DMS53 treated with DMSO at 0.1 percent for 48 hours (cell line): ENCODE data around the gene ANKRD33.

Experiments used
- DNase-seq: peaks from one replicate; lab custom pipeline; 2025; ENCODE audit not compliant: unreplicated experiment; lab: John Stamatoyannopoulos, UW

Gene ANKRD33, protein sequence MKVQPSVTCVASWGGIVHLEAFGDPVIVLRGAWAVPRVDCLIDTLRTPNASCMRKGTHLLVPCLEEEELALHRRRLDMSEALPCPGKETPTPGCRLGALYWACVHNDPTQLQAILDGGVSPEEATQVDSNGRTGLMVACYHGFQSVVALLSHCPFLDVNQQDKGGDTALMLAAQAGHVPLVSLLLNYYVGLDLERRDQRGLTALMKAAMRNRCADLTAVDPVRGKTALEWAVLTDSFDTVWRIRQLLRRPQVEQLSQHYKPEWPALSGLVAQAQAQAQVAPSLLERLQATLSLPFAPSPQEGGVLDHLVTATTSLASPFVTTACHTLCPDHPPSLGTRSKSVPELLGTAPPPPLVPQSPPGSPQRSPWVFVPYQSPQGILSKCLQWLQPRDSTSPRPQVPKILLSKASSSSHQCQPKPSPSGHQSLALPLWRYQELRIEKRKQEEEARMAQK

DNA sequence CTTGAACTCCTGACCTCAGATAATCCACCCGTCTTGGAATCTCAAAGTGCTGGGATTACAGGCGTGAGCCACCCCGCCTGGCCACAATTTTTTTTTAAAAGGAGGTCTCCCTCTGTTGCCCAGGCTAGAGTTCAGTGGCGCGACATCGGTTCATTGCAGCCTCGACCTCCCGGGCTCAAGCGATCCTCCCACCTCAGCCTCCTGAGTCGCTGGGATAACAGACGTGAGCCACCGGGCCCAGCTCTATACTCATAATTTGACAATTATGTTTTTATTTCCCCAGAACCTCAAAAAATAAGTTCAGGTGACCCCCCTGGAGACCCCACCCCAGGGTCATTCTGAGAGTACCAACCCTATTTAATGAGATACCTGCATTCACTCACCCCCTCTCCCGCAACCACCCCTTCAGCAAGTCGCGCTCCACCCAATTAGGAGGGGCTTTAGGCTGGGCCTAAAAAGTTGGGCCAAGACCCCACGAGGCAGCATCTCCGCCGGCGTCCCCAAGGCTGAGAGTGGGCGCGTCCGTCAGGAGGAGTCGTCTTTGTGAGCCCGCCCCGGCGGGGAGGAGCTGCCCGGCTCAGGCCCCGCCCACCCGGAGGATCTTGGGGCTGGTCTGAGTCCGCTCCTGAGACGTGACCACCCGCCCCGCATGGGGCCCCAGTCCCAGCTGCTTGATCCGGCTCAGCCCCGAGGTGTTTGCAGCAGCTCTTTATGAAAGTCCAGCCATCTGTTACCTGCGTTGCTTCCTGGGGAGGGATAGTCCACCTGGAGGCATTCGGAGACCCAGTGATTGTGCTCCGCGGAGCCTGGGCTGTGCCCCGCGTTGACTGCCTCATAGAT is at the start of gene ANKRD33:
TSS of gene ANKRD33 (plus strand) at position 628 of the 840 bp plus-strand sequence. CDS start at position 712, 84 bp downstream.
- DNase-seq = peak; percentile 19

DNA sequence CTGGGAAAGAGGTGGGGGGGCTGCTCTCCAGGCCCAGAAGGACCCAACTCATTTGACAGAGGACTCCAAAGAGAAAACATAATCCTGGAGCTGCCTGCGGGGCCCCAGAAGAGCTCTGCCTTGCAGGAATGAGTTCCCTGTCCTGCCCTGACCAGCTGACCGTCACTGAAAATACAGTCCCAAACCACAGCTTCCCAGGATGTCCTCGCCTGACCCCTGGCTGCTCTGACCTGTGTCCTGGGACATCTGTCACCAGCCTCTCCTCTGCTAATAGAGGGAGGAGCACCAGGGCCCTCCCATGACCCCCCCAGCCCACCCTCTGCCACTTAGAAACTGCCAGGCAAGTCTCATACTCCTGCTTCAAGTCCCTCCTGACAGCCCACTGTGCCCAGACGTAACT is 49.1 kb upstream of the ANKRD33 start:
- DNase-seq = no peak

DNA sequence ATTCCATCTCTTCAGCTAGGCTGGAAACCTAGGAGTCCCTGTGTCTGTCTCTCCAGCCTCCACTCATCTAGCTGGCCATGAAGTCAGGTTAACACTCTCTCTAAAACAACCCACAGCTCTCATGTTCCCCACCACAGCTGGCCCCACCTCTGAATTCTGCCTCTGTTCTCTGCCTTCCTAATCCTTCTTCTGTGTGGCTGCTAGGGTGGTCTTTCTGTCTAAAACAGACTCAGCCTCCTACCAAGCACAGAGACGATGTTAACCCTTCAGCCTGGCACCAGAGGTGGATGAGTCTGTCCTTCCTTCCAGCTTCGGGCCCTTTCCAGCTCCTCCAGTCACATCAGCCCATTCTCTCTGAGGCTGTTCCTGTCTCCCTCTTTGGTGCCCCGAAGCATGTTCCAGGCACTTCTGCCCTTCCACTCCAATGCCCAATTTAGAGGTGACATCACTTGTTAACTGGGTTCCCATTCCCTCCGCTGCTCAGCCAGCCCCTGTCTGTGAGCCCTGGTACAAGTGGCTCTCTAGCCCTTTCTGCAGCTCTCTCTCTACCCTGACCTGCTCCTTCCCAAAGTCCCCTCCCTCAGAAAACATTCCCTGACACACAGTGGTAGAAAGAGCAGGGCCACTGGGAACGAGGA is 48.5 kb upstream of the ANKRD33 start:
- DNase-seq = no peak

DNA sequence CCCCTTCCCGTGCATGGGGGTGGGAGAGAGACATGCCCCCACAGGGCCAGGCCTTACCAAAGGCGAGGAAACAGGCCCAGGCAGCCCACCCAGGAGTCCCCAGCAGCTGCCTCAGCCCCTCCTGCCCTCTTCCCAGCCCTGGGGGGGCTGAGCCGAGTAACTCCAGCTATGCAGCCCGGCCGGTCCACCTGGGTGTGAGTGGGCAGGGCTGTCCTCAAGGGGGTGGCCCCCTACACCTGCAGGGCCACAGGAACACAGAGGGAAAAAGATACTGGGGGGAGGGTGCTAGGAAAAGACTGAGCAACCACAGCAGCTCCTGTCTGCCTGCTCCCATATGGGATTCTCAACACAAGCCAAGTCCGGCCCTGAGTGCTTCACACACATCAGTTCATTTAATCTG is 46.9 kb upstream of the ANKRD33 start:
- no peak for DNase-seq

DNA sequence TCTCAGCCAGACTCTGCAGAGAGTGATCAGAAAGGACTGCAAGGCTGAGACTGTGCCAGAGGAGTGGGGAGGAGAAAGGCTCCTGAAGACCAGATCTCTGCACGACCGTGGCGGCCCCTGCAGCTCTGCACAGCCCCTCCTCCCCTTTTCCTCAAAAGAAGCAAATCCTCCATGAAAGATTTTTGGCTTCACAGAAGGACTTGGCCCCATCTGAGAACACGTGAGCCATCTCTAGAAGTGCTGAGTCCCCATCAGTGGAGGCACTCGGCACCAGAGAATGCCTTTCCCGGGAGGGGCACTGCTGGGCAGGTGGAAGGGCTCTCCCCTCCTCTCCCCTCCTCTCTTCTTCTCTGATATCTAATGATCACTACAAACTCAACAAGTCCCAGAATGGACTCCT is 46.2 kb upstream of the ANKRD33 start:
- no peak for DNase-seq

DNA sequence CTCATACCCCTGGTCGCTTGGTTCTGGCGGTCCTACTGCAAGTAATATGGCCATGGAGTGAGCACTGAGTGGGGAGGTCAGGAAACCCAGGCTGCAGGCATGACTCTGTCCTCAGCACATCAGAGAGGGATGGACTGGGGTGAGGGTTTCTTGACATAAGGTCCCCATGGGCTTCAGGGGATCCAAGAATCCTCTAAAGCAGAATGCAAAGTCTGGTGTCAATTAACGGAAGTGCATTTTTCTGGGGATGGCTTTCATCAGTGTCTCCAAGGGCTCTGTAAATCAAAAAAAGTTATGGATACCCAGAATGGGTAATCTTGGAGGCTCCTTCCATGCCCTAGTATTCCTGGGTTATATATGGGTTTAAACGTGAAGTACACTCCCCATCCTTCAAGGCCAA is 43.0 kb upstream of the ANKRD33 start:
- DNase-seq = no peak

DNA sequence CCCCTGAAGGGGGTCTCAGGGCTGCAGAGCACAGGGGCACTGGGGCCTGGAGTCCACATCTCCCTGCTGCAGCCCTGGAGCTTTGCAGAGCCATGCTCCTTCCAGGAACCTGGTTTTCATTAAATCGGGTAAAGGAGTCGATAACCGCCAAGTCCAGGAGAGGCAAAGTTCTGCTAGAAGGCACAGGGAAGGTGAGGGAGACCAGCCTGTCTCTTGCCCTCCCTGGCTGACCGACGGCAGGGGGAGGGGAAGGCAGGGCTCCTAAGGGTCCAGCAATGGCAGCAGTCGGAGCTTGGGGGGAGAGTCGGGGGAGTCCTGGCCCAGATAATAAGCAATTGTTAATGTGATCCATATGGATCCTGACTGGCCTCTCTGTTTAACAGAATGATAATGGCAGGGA is 42.4 kb upstream of the ANKRD33 start:
- DNase-seq = no peak

DNA sequence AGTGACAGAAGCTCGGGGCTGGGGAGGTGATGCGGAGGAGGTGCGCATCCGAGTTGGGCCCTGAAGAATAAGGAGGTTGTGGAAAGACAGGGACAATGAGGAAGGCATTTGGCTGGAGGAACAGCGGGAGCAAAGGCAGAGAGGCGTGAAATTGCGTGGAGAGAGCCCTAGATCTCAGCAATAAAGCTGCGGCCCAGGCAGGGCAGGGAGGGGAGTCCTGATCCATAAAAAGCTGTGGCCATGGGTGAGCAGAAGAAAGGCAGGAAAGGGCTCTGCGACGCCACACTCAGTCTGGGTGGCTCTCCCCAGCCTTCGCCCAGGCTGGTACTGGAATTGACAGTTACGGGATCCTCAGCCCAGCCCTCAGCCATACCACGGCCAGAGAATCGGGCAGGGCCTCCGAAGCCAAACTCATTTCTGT is 41.6 kb upstream of the ANKRD33 start:
- no peak for DNase-seq

DNA sequence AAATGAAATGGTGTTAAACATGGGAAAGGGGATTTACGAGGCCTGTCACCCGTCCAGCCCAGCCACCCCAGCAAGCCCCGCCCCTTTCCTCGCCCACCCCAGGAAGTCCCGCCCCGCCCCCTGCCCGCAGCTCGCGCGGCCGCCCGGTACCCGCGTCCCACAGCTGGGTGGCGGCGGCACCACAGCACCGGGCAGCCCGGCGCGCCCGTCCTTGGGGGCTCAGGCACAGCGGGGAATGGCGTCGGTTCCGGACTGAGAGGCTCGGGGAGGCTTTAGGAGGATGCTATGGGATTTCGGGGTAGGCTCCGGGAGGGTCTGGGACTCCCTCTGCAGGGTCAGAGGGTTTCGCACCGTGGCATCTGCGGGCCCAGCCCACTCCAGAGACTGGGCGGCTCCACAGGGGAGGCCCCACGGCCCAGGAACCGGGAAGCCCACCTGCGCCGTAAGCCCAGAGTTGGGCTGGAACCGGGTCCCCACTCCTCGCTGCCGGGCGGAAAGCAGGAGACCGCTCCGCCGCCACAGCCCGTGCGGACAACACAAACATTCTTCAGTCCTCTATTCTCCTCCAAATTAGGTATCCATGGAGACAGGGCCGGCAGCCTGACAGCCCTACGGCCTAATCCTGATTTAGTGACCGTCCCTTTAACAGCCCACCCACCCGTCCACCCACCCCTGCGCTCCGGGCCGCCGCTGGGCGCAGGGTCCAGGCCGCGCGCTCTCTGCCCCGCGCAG is 40.8 kb upstream of the ANKRD33 start:
- DNase-seq = peak; percentile 11

DNA sequence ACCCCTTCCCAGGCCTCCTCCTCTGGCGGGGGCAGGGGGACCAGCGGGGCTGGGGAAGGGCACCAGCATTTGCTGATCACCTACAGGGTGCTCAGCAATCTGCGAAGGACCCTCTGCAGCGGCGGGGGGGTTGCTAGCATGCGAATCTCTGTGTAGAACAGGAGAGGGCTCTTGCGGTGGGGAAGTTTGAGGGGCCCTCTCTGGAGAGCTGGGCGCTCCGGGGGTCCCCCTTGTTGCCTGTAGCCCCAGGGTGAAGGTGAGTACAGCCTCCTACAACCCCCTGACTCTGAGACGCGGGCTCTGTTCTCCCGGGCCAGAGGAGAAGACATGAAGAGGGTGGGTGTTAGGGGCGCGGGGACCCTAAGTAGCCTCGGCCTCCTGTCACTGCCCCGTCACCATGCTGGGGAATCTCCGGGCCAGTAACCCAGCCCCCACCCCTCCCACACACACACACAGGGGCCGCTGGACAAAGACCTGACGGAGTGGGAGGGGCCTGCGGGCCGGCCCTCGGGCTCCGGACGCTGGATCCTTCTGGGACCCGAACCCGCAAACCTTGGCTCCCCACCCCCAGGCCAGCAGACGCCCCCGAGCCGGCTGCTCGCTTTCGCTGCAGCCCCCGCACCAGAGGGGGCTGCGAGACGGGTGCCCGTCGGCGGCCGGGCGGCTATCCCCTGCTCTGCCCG is 40.1 kb upstream of the ANKRD33 start:
- DNase-seq = no peak

DNA sequence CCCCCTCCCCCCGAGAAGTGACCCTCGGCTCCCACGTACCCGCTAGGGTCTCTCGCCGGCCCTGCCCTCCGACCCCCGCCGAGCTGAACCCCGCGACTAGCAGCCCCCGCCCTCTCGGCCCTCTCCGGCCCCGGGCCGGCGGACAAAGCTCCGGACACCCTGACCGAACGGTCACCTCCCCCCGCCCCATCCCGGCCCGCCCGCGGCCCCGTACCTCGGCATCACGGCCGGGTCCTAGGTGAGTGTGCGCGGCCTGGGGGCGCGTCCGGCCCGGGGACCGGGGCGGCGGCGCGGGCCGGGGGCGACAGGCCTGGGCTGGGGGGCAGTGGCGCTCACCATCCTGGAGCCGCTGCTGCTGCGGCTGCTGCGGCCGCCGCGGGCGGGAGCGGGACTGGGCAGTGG is 39.6 kb upstream of the ANKRD33 start, which contains the start of gene FIGNL2:
TSS of gene FIGNL2 (minus strand) at position 393 of the 402 bp plus-strand sequence. CDS start 26,305 bp downstream, outside the sequence.
- no peak for DNase-seq

DNA sequence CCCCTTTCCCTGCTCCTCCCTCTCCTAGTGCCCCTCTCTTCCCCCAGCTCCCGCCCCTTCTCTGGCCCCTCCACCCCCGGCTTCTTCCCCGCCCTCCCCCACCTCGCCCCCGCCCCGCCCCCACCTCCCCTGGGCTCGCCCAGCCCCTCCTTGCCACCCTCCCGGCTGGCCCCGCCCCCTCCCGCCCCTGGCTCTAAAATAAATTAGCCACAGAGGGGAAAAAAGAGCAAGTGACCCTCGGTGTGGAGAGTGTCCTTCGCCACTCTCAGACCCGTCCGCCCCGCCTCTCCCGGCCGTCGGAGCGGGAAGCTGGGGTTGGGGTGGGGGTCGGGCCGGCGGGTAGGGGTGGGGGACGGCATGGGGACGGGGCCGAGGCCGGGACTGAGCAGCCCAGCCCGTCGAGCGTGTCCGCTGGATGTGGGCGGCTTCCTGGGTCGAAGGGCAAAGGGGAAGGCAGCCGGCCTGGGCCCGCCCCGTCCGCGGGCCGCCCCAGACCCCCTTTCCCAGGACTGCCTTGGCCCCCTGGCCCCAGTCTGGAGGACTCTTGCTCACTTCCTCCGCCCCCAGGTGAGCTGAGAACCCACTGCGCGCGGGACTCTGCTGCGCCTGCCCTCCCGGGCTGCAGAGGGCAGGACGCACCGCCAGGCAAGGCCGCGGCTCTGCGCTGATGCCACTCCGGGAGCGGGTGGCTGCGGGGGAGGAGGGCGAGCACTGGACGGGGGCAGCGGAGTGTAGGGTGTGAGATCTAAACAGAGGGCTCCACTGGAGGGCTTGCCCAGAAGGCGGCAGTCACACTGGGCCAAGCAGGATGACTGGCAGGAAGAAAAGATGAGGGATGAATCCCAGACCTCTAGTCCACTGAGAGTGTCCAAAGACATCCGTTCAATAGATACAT is 38.8 kb upstream of the ANKRD33 start:
- DNase-seq = no peak

DNA sequence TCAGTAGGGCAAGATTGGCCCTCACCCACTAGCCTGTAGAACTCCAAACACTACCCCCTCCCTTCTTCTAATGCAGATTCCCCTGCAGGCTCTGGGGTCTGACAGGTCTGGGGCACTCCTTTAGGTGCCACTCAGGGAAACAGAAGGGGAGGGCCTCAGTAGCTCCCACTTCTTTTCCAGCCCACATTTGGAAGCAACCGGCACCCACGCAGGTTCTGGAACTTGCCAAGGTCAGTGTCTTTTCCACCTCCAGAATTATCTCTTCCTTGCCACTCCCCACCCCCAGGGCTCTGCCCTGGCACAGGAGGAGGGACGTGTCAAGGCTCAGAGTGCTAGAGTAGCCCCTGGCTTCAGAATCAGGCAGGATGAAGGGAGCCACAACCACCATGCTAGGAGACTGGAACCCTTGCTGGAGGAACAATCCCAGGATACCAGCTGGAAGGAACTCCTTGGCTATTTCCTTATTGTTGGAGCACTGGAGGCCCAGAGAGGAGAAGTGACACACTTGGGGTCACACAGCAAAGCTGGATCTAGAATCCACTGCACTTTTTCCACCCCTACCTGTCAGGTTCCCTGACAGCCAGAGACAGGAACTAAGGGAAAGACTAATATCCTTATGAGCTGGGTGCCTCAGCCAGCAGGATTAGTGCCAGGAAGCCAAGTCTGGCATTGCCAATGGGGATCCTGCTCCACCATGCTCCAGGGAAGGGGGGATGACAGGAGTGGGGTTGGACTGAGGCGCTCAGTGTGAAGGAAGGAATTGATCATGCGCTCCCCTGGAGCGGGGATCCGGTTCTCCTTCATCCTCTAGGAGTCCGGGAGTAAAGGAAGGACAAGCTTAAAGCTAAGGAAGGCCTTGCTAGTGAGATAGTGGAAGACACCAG is 37.6 kb upstream of the ANKRD33 start:
- no peak for DNase-seq

DNA sequence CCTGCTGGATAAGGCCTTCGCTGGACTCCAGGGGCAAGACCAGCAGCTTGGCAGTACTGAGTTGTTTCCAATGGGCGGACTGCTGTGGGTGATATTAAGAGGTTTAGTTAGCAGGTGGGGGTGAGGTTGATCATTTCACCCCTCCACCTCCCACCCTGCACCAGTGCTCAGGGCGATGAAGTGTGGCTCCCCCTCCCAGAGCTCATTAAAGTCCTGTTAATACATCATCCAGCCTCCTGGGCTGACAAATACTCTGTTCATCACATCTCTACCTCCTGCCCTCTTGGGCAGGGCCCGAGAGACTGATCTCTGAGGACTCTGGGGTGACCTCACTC is 37.0 kb upstream of the ANKRD33 start:
- no peak for DNase-seq

DNA sequence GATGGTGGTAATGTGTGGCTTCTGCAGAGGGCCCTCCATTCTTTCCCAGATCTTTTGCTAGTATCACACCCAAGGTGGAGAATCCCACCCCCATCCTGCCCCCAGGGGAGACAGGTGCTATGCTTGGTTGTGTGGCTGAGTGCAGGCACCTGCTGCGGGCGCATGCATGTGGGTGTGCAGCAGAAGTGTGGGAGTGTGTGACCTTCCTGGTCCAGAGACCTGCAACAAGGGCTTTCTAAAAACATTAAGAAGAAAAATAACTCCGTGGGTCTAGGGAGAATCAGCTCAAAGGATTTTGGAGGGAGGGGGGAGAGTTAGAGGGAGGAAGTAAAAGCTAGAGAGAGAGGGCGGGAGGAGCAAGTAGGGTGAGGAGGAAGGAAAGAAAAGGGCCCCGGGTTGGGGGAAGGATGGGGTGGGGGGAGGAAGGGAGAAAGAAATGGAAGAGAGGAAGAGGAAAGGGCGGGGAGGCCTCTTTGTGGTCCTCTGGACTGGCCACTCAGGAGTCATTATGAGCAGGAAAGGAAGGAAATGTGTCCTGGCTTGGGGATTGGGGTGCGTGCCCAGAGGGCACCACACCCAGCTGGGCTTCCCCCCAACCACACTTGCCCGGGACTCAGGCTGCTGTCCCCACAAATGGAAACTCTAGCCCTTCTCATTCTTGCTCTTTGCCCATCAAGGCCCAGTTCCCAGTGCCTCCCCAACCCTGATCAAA is 36.3 kb upstream of the ANKRD33 start:
- no peak for DNase-seq

DNA sequence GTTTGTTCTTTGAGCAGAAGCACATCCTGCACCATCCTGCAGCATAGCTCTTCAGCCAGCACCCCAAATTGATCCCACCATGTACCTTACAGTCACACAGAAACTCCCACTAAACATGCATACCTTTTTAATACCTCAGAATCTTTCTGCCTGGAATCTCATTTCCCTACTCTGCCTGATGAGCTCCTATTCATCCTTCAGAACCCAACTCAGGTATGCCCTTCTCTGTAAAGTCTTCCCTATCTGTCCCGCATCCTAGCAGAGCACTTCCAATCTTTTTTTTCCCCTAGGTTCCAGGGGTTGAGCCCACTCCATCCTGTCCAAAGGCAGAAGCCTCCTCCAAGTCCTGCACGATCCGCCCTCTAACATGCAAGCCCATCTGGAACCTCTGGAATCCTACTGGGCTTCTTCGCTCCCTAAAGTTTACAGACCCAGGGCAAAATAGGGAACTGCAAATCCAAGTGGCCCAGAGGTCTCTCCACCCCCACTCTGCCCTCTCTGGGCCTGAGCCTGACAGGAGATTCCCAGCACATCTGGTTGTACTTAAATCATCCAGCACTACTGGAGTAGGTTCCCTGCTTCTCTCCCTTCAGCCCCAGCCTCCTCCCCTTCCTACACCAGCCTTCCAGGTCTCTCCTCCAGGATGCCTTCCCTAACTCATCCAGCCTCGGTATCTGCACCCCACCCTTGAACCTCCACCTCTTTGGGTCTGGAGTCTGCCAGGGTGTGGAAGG is 35.3 kb upstream of the ANKRD33 start:
- no peak for DNase-seq
